GM19240 (cell line): ENCODE results near the gene XBP1.
"Not testable (repeated sequence)": the region's sequence is repeated elsewhere in the genome, so short reads cannot be mapped to it uniquely, and the experiment has no call there.

ENCODE experiments used
- DNase-seq: peaks from one replicate; pipeline ENCODE4 v3.0.0; 2011; ENCODE audit warnings: low spot score; ENCODE audit not compliant: insufficient read length

The XBP1 gene

DNA sequence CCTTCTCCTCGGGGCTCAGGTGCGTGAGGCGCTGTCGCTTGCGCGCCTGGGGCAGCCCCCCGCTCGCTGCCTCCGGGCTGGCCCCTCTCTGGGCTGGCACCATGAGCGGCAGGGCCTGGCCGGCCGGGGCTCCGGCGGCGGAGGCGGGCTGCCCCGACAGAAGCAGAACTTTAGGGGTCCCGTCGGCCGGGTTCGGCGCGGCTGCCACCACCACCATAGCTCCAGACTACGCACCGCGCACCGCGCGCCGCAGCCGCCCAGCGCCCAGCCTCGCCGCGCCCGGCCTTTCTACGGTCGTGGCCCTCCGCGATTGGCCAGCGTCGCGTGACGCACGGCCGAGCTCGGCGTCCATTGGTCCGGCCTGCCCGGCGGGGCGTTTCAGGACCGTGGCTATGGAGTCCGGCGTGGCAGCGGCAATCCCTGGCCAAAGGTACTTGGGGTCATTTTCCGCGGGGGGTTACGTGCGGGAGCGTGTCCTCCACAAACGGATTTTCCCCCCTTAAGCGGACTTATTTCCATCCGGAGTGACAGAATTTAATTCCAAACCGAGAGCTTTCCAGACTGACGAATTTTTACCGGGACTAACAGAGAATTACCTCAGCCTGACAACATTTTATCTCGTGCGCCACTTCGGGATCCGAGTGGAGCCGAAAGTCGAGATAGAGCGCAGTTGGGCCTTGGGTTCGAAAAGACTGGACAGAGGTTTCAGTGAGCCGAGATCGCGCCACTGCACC is at the start of gene XBP1:
XBP1 (minus strand) TSS at position 262 of the 734 bp plus-strand sequence.
- peak; percentile 82 for DNase-seq

DNA sequence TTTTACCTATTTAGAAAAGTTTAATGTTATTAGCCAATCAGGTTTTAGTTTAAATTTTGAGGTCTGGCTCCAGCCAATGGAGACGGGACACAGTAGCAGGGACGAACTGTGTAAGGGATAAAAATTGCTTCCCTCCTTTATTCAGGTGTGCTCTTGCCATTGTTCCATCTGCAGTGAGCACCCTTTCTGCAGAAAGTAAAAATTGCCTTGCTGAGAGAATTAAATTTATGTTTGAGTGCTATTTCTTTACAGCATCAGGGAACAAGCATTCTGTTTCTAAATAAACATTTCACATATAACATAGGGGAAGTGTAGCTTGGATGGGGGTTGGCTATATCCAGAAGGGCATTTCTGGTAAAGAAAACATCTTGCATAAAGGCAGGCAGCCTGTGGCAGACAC is 46.6 kb upstream of the XBP1 start:
- no peak for DNase-seq

DNA sequence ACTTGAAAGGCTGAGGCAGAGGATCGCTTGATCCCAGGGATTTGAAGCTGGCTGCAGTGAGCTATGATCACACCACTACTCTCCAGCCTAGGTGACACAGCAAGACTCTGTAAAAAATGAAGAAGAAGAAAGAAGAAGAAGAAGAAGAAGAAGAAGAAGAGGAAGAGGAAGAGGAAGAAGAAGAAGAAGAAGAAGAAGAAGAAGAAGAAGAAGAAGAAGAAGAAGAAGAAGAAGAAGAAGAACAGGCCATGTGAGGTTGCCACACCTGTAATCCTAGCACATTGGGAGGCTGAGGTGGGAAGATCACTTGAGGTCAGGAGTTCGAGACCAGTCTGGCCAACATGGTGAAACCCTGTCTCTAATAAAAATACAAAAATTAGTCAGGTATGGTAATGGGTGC is 43.9 kb upstream of the XBP1 start:
- DNase-seq = not testable (repeated sequence)

DNA sequence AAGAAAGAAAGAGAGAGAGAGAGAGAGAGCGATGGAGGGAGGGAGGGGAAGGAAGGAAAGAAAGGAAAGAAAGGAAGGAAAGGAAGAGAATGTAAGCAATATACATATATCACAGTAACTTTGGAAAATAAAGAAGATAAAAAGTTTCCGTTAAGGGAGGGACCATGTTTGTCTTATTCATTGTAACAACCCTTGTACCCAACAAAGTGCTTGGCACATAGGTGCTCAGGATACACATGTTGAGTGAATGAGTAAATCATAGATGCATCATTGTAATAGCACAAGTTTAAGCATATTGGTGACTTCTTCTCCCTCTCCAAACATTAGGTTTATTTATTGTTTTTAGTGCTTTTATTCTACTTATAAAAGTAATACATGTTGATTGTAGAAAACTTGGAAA is 43.3 kb upstream of the XBP1 start:
- DNase-seq = no peak

DNA sequence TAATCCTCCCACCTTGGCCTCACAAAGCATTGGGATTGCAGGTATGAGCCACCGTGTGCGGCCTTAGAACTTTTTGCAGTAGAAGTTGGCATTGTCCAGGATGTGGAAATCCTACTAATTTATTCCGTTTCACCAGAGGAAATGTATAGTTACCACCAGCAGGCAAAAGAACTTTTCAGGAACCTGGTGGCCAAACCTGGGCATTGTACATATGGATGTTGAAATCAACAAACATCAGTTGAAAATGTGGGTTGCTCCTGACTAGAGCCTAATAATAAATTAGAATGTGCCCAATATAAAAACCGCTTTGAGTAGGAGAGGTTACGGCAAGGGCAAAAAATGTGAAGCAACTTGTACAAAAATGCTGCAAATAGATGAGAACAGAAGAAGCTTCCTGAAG is 40.7 kb upstream of the XBP1 start:
- DNase-seq = no peak

DNA sequence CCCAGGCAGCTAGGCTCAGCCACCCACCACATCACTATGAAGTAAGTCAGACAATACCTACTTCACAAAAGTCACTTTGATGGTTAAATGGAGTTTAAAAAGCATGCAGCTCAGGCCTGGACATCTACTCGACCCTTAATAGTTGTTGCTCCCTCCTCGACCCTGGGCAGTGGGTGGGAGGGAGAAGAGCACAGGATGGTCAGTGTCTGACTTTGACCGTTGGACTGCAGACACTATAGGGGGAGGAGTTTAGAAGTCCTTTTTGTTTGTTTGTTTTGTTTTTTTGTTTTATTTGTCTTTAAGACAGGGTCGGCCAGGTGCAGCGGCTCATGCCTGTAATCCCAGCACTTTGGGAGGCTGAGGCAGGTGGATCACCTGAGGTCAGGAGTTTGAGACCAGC is 38.6 kb upstream of the XBP1 start:
- DNase-seq = no peak

DNA sequence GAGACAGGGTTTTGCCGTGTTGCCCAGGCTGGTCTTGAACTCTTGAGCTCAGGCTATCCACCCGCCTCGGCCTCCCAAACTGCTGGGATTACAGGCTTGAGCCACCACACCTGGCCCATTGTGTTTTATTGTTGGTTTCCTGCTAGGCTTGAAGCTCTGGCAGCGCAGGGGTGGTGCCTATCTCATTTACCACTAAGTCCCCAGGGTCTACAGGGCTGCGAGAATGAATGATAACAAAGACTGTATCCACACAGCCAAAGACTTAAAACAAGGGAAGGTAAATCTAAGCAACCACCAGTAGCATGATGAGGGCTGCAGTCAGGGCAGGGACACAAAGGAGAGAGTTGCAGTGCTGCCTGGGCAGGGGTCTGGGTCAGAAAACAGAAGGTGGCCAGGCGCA is 37.3 kb upstream of the XBP1 start:
- DNase-seq = no peak

DNA sequence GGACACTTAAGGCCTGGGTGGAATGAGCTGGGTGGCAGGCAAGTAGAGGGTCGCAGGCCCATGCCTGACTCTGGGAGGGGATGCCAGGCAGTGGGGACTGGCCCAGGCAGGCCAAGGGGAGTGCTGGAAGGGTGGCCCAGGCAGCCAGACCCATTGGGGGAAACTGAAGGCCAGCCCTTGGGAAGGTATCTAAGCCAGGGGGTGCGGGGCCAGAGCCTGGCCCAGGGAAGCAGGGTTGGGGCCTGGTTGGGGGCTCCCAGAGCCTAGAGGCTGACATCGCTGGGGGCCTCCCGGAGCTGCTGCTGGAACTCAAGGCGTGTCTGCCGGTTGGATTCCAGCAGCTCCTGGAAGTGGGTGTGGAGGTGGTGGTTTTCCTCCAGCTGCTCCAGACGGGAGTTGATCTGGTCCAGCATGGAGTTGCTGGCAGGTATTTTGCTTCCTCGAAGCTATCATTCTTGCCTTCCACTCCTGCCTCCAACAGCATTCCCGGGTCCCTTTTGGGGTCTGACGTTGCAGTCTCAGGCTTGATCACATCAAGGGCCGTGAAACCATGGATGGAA is 35.3 kb upstream of the XBP1 start:
- DNase-seq = no peak

DNA sequence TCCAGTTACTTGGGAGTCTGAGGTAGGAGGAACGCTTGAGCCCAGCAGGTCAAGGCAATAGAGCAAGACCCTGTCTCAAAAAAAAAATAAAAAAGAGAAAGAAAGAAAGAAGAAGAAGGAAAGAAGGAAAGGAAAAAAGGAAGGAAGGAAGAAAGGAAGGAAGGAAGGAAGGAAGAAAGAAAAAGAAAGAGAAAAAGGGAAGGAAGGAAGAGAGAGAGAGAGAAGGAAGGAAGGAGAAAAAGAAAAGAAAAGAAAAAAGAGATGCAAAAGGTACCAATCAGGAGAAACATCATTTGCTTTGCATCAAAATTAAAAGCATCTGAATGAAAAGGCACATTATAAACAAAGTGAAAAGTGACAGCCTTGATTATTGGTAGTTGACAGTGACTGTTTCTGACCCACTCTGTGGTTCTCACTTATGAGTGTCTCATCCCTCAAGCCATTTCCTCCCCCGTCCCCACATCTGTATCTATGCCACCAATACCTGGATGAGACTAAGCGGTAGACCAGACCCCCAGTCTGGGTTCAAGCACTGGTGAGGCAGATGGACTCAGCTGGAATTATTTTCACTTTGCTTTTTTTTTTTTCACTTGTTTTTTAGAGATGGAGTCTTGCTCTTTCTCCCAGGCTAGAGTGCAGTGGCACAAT is 33.0 kb upstream of the XBP1 start:
- DNase-seq = no peak

DNA sequence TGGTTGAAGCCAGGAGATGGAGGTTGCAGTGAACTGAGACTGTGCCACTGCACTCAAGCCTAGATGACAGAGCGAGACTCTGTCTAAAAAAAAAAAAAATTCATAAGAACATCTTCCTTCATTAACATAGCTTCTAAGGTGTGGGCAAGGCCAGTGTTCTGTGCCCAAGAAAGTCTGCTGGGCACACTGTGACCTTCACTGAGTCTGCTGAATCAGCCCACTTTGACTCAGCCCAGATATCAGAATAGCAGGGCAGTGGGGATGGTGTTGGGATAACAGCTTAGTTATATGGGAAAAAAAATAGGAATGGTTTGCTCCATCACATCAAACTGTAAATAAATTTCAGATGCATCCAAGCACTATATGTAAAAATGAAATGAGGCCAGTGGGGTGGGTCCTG is 32.4 kb upstream of the XBP1 start:
- no peak for DNase-seq

DNA sequence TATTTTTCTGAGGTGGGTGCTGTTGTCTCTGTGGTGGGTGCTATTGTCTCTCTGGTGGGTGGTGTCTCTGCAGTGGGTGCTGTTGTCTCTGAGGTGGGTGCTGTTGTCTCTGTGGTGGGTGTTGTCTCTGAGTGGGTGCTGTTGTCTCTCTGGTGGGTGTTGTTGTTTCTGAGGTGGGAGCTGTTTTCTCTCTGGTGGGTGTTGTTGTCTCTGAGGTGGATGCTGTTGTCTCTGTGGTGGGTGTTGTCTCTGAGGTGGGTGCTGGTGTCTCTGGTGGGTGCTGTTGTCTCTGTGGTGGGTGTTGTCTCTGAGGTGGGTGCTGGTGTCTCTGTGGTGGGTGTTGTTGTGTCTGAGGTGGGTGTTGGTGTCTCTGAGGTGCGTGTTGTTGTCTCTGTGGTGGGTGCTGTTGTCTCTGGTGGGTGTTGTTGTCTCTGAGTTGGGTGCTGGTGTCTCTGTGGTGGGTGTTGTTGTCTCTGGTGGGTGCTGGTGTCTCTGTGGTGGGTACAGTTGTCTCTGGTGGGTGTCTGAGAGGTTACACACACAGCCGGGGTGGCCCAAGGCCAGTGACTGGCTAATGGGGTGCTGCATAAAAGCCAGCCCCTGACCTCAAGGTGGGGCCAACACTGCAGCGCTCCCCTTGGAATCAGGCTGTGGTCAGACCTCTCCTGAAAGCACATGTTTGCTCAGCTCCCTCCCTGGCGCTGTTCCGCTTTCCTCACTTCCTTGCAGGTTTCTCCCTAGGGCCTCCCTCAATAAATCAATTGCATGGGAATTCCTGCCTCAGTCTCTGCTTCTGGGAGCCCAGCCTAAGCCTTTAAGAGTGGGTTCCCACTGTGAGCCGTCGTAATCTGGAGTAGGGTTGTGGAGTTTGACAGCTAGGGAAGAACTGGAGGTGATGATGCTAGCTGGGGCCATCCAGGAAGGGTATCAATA is 31.0 kb upstream of the XBP1 start:
- no peak for DNase-seq

DNA sequence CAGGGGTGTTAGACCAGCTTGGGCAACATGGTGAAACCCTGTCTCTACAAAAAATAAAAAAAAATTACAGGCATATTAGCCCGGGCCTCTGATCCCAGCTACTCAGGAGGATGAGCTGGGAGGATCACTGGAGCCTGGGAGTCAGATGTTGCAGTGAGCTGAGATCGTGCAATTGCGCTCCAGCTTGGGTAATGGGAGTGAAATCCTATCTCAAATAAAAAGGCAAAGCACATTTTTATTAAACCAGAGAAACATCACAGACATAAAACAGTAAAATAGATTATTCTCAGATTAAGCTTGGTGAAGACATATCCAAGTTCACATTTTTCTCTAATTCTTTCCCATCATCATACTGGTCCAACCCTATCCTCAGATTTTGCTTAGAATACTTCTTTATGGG is 30.1 kb upstream of the XBP1 start:
- no peak for DNase-seq

DNA sequence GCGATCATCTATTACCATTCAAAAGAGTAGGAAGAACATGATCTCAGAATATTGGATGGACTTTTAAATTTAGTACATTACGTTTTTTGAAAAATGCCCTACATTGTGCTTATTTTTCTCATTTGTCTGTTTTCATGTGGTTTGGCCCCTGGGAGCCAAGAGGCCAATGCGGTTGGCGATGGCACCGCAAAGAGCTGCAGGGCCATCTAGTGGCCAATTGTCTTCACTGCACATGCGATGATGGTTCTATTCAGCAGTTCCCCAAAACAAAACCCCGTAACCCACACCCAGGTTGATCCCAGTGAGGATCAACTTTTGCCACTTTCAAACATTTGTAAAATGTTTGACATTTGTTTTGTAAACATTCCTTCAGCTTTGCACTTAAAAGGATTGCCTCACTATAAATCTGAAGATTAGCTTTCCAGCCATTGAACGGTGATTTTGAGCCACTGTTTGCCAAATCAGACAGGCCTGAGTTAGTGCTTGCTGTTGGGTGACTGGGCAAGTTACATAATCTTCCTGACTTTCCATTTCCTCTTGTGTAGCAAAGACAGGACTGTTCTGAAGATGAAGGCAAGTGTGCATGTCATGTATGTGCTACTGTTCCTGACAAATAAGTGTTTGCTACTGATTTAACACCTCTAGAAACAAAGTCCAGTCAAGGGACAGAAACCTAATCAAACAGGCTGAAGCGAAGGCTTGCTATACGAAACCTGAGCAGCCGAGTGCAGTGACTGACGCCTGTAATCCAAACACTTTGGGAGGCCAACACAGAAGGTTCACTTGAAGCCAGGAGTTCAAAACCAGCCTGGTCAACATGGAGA is 29.2 kb upstream of the XBP1 start:
- peak; percentile 72 for DNase-seq

DNA sequence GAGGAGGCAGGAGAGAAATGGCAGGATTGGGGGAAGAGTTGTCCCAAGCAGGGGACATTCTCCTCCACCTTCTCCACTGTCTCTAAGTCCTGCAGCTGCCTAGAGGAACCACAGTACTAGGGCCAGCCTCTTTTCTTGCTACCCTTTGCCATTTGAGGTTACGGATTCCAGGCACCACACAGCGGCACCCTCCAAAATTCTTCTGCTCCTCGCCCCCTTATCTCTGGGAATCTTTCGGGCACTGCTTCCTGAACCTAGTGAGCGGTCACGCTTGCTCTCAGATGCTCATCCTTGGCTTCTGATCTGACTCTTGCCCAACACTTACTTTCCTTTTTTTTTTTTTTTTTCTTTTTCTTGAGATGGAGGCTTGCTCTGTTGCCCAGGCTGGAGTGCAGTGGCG is 26.6 kb upstream of the XBP1 start:
- DNase-seq = no peak

DNA sequence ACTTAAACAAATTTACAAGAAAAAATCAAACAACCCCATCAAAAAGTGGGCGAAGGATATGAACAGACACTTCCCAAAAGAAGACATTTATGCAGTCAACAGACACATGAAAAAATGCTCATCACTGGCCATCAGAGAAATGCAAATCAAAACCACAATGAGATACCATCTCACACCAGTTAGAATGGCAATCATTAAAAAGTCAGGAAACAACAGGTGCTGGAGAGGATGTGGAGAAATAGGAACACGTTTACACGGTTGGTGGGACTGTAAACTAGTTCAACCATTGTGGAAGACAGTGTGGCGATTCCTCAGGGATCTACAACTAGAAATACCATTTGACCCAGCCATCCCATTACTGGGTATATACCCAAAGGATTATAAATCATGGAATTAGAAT is 26.1 kb upstream of the XBP1 start:
- DNase-seq = not testable (repeated sequence)

DNA sequence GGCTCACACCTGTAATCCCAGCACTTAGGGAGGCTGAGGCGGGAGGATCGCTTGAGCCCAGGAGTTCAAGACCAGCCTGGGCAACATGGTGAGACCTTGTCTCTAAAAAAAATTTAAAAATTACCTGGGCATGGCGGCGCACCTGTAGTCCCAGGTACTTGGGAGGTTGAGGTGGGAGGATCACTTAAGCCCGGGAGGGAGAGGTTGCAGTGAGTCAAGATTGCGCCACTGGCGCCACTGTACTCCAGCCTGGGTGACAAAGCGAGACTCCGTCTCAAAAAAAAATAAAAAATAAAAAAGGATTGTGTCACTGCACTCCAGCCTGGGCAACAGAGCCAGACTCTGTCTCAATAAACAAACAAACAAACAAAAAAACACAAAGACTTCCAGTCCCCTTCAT is 24.1 kb upstream of the XBP1 start:
- not testable (repeated sequence) for DNase-seq

DNA sequence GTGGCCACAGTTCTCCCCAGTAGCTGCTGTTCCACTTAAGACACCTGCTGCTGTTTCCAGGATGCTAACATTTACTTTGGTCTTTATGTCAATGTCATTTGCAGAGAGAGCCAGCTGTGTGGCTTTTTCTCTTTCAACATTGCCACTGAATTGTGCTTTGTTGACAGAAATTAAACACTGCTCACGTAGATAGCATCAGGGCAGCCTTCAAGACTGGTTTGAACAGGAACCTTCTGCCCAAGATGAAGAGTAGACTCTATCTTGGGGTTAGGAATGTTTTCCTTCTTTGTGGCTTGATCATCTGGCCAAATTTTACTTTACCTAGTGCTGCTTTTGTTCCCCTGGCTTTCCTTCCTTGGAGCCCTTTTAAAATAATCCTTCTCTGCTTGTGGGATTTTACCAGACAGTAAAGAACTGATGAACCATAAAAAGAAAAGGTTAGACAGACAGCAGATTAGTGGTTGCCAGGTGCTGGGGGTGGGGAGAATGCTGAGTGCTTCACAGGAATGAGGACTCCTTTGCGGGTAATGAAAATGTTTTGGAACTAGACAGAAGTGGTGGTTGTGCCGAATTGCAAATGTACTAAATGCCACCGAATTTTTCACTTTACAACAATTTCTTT is 22.7 kb upstream of the XBP1 start:
- peak; percentile 8 for DNase-seq

DNA sequence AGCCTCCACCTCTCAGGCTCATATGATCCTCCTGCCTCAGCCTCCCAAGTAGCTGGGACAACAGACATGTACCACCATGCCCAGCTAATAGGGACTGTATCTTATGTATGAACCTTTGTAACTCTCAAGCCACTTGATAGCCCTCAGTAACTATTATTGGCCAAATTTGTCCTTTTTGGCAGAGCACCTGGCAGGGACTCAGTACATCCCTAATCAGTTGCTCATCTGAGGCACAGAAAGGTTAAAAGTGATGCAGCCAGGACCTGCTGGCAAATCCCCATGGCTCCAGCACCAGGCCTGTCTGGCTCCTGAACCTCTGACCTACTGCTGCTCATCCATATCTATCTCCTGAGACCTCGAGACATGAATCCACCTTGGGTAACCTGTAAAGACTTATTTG is 21.1 kb upstream of the XBP1 start:
- DNase-seq = no peak

DNA sequence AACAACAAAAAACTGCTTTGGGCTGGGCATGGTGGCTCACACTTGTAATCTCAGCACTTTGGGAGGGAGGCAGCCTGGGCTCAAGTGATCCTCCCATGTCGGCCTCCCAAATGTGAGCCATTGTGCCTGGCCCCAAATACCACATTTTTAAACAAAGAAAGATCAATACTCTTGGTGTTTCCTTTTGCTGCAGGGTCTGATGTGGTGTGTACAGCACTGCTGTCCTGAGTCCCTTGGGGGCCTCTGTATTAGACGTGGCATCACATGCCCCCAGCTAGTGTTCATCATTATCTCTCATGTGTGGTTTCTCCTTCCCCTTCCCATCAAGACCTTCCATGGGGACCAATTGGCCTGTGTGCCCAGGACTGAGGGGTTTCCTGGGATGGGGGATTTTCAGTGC is 20.5 kb upstream of the XBP1 start:
- no peak for DNase-seq

DNA sequence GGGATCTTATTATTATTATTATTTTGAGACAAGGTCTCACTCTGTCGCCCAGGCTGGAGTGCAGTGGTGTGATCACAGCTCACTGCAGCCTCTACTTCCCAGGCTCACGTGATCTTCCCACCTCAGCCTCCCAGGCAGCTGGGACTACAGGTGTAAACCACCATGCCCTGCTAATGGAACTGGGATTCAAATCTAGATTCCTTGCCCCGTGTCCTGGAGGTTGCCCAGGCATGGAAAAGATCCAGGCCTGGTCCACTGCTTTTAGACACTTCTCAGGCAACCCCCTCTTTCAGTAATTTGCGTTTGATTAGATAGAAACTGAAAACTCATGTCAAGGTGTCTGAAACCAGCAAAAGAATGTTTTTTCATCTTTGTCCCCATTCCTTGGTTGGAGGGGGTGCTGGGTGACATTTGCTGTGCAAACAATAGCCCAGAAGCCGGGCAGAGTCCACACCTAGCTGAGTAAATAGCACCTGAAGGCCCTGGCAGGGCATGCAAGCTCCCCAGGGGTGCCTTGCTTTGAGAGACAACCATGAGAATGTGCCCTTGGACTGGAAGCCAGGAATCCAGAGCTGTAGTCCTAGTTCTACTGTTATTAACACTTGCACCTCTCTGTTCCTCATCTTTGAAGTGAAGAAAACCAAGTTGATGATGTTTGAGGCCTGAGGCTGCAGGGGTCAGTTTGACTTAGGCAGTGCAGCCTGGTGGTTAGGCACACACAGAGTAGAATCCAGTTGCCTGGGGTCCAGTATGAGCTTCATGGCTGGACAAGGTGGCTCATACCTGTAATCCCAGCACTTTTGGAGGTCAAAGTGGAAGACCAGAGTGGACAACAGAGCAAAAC is 19.1 kb upstream of the XBP1 start:
- DNase-seq = peak; percentile 16
